Measurements from ENCODE around the gene ZFYVE27. TPM values are rescaled to one million over a fixed set of nuclear protein-coding genes. Genes with fewer than 3 reads are reported as not detected.

ZFYVE27 gene
- polyA plus RNA-seq, 1 donor from 2014 or later, result 135 TPM

- Histone ChIP-seq H3K9me3 (ENCODE audit: low read length) (no peaks in the 10 kb centered on the region), H3K4me3 (ENCODE audit: low read length) (no peak overlapping the region), H3K4me2 (ENCODE audit: low read length) (no peak overlapping the region), H3K79me2 (replicated peaks; ENCODE audit: insufficient read depth, low read length) (no peaks in the 10 kb centered on the region), H2AFZ (ENCODE audit: low read depth, low read length) (no peak overlapping the region), H3K36me3 (ENCODE audit: insufficient read depth, low read length) (no peaks in the 10 kb centered on the region), H3F3A (ENCODE audit: insufficient read depth, low read length, poor library complexity, severe bottlenecking) (no peaks in the 10 kb centered on the region), H4K20me1 (ENCODE audit: insufficient read depth) (no peaks in the 10 kb centered on the region), H3K27me3 (ENCODE audit: insufficient read depth, low read depth, low read length) (no peaks in the 10 kb centered on the region), H3K9me2 (ENCODE audit: insufficient read depth, low read length) (no peaks in the 10 kb centered on the region), H3K9ac (ENCODE audit: low read length) (no peak overlapping the region), H3K27ac (ENCODE audit: low read length) (no peak overlapping the region)
- TF ChIP-seq RAD21 (conservative IDR thresholded peaks at IDR 0.05) (no peak), CTCF (IDR thresholded peaks at IDR 0.05; ENCODE audit: poor library complexity, severe bottlenecking) (no peak), SMC3 (conservative IDR thresholded peaks at IDR 0.05; ENCODE audit: poor library complexity) (no peak), TAF1 (IDR thresholded peaks at IDR 0.05; ENCODE audit: low read depth) (no peak), MXI1 (conservative IDR thresholded peaks at IDR 0.05; ENCODE audit: poor library complexity, severe bottlenecking) (no peak), EP300 (conservative IDR thresholded peaks at IDR 0.05; ENCODE audit: poor library complexity, severe bottlenecking) (no peak), POLR2AphosphoS5 (IDR thresholded peaks at IDR 0.05) (no peak), EZH2 (IDR thresholded peaks at IDR 0.05; ENCODE audit: borderline replicate concordance, insufficient read depth, low read length, poor library complexity, severe bottlenecking) (no peak), REST (IDR thresholded peaks at IDR 0.05; ENCODE audit: borderline replicate concordance) (no peak)
Measured at GRCh38 chr10:97721871-97722780, 14.8 kb upstream of the ZFYVE27 start.

- Histone ChIP-seq H4K20me1 (ENCODE audit: insufficient read depth) (no peaks in the 10 kb centered on the region), H3K9me2 (ENCODE audit: insufficient read depth, low read length) (no peaks in the 10 kb centered on the region), H2AFZ (ENCODE audit: low read depth, low read length) (no peak overlapping the region), H3K9me3 (ENCODE audit: low read length) (no peaks in the 10 kb centered on the region), H3K27ac (ENCODE audit: low read length) (no peak overlapping the region), H3K4me3 (ENCODE audit: low read length) (no peak overlapping the region), H3K36me3 (ENCODE audit: insufficient read depth, low read length) (no peaks in the 10 kb centered on the region), H3K79me2 (replicated peaks; ENCODE audit: insufficient read depth, low read length) (no peaks in the 10 kb centered on the region), H3F3A (ENCODE audit: insufficient read depth, low read length, poor library complexity, severe bottlenecking) (no peaks in the 10 kb centered on the region), H3K27me3 (ENCODE audit: insufficient read depth, low read depth, low read length) (no peaks in the 10 kb centered on the region), H3K9ac (ENCODE audit: low read length) (no peak overlapping the region), H3K4me2 (ENCODE audit: low read length) (no peak overlapping the region)
- no peak for TF ChIP-seq CTCF (IDR thresholded peaks at IDR 0.05; ENCODE audit: poor library complexity, severe bottlenecking)
- TF ChIP-seq MXI1 (conservative IDR thresholded peaks at IDR 0.05; ENCODE audit: poor library complexity, severe bottlenecking), result no peak
- no peak for TF ChIP-seq REST (IDR thresholded peaks at IDR 0.05; ENCODE audit: borderline replicate concordance)
- no peak for TF ChIP-seq EP300 (conservative IDR thresholded peaks at IDR 0.05; ENCODE audit: poor library complexity, severe bottlenecking)
- TF ChIP-seq TAF1 (IDR thresholded peaks at IDR 0.05; ENCODE audit: low read depth), result no peak
- TF ChIP-seq SMC3 (conservative IDR thresholded peaks at IDR 0.05; ENCODE audit: poor library complexity), result no peak
Measured at GRCh38 chr10:97723001-97723400, 13.9 kb upstream of the ZFYVE27 start.

All from neural cell (in vitro differentiated cells).